GM21619 (cell line): ENCODE data around the gene NOL4L.

Experiments
- ATAC-seq: cut with Tn5 transposase; IDR thresholded peaks from one replicate; pipeline ENCODE4 v1.9.1; 2021; ENCODE audit not compliant: unreplicated experiment

The NOL4L gene

DNA sequence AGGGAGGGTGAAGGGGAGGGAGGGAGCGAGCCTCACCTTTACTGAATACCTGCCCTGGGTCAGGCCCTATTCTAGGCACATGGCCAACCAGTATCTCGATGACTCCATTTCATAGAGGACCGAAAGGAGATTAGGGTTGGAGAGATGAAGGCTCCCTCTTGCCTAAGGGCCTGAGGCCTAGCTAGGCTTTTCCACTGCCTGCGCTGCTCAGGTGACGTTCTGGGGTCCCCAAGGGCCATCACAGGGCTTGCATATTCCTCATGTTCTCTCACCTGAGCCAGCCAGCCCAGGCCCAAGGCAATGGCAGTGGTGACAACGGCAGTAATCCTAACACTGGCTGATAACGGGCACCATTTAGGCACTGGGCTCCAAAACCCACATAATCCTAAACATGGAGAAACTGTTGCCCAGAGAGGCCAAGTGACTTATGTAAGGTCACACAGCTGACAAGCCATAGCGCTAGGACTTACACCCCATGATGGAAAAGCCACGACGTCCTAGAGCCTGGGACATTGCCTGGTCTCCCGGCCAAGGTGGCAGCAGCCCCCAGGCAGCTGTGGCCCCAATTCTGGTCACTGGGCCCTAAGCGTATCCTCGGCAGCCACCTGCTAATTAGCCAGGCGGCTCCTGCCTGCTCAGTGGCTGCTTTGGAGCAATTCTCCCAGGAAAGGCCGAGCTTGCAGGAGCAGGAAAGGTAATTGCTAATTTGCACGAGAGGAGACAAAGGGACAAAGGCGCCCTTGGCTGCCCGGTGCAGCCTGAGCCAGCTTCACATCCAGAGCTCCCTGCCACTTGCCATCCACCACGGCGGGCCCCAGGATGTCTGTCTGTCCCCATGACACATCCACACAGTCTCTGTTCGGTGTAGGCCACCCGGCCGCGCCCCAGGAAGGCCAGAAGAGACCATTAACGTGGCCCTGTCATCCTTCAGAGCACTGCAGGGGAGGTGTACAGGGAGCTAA is 21.5 kb downstream of the NOL4L start:
- no peak for ATAC-seq

GRCh38 chr20:32562495-32562911 is 22.6 kb downstream of the NOL4L start:
- no peak for ATAC-seq

GRCh38 chr20:32560989-32561830 is 23.9 kb downstream of the NOL4L start:
- ATAC-seq: no peak

- ATAC-seq: no peak
These were observed 24.6 kb downstream of the NOL4L start for GRCh38 chr20:32560482-32560988.

- no peak for ATAC-seq
These were observed 25.3 kb downstream of the NOL4L start for GRCh38 chr20:32559753-32560380.

- ATAC-seq: no peak
These were observed 25.9 kb downstream of the NOL4L start for GRCh38 chr20:32559205-32559752.

- ATAC-seq: no peak
These were observed 26.6 kb downstream of the NOL4L start for GRCh38 chr20:32558526-32558925.

DNA sequence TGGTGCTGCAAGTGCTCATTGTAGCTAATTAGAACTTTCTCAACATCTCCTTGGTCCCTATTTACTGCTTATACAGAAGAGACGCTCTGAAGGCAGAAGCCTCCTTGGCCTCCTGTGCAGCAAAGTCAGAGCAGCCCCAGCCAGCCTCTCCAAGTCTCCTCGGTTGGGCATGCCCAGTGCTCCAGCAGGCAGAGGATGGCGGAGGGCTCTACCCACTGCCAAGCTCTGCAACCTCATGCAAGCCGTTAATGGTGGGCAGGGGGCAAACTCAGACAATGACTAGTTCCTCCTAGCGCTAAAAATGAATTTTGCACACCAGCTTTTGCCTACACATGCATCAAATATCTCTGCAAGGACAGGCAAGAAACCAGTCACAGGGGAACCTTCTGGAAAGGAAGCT is 27.8 kb downstream of the NOL4L start:
- no peak for ATAC-seq

DNA sequence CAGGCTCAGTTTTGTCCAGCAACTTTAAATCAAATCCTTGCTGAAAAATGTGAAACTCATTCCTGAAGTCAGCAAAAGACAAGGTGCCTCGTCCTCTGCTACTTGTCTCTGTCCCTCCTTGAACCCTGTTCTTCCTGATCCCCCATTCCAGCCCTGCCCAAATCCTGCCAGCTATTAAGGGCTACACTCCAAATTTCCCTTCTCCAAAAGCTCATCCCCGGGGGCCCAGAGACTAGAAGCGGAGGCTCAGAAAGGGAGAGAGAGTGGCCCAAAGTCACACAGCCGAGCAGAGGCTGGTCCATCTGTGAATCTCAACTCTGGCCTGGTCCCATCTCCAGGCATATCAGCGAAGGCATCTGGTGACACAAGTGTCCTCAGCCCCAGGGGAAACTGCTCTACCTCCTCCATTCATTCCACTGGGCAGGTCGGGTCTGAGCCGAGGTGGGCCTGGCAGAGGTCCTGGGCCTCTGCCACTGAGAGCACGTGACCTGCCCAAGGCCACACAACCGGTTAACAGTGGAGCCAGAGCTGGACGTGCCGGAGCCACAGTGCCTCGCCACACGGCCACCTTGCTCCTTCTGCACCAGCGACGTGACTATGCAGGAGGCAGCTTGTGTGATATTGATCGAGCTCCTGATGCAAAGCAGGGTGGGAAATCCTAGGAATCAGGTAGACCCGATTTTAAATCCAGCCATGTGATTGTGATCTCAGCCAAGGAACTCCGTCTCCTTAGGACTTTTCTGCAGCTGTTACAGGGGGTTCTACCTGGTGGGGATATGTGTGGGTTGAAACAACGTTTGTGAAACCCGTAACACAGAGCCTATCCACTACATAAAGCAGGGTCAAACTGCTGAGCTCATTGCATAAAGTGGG is 28.6 kb downstream of the NOL4L start:
- ATAC-seq: no peak

GRCh38 chr20:32555584-32555983 is 29.5 kb downstream of the NOL4L start:
- ATAC-seq: no peak

- no peak for ATAC-seq
These were observed 30.2 kb downstream of the NOL4L start for GRCh38 chr20:32554965-32555289.

GRCh38 chr20:32553618-32554017 is 31.5 kb downstream of the NOL4L start:
- no peak for ATAC-seq

GRCh38 chr20:32551693-32552092 is 33.4 kb downstream of the NOL4L start:
- no peak for ATAC-seq

DNA sequence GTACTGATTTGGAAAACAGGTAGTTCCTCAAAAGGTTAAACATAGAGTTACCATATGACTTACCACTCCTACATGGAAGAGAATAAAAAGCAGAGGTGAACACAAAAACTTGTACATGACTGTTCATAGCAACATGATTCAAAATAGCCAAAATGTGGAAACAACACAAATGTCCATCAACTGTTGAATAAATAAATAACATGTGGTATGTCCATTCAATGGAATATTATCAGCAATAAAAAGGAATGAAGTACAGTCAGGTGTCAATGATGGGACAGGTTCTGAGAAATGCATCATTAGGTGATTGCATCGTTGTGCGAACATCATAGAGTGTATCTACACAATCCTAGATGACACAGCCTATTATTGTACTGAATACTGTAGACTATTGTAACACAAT is 35.3 kb downstream of the NOL4L start:
- ATAC-seq: no peak

- no peak for ATAC-seq
These were observed 37.4 kb downstream of the NOL4L start for GRCh38 chr20:32547753-32548034.

DNA sequence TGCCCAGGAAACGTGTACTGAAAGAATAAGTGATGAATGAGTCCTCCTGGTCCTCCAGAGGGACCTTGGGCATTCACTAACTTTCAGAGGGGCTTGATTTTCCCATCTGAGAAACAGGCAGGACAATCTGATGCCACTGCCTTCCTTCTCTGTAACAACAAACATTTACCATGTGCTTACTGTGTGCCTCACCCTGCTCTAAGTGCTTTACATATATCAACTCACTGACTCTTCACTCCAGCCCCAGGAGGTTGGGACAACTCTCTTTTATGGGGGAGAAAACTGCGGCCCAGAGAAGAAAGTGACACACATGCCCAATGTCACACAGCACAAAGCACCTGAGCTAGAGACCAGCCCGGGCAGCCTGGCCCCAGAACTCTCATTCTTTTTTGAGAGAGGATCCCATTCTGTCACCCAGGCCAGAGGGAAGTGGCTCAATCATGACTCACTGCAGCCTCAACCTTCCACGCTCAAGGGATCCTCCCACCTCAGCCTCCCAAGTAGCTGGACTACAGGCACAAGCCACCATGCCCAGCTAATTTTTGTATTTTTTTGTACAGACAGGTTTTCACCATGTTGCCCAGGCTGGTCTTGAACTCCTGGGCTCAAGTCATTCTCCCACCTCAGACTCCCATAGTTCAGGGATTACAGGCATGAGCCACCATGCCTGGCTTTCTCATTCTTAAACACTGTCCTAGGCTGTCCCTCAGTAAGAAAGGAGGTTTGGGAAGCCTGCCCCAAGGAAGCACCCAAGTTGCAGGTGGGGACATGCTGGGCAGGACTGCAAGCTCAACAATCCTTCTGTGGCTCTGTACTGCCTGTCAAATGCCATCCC is 38.0 kb downstream of the NOL4L start:
- no peak for ATAC-seq

- no peak for ATAC-seq
These were observed 40.0 kb downstream of the NOL4L start for GRCh38 chr20:32544893-32545840.

DNA sequence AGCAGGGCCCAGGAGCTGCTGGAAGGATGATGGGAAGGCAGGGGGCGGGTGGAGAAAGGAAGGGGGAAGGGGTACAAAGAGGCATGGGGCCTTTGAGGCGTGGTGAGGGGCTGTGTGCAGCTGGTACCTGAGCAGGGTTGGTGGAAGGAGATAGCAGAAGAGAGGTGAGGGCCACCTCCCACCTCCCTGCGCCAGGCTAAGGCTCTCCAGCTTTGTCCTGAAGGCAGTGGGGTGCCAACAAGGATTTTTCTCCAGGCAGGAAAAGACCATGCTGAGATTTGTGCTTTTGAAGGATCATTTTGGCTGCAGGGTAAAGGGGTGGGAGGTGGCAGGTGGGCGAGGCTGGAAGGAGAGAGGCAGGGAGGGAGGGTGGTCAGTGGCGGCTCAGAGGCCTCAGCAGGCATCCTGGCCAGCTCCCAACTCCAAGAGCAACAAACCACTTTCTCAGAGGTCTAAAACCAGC is 40.8 kb downstream of the NOL4L start:
- ATAC-seq: no peak
